DND-41 (cell line): ENCODE measurements around the gene ETS2.
A peak's percentile ranks its signal among the peaks of the same experiment; 100 is the strongest.

Source experiments
- ATAC-seq: fragments of 200-7000 bp; cut with Tn5 transposase; 3 replicates; pipeline ENCODE4 v1.9.1; 2021; ENCODE audit warnings: low read depth; ENCODE audit not compliant: insufficient read depth
- DNase-seq: peaks from one replicate; pipeline ENCODE4 v3.0.0-alpha.2; 2020
- H2AFZ ChIP-seq: 2 replicates; pipeline ENCODE4 v1.6.0; 2012; ENCODE audit warnings: low read depth, low read length
- H3K27ac ChIP-seq: 2 replicates; pipeline ENCODE4 v1.5.1; 2012; ENCODE audit warnings: low read length, inconsistent platforms
- H3K27me3 ChIP-seq: fragments of 200-600 bp; sonication (generic); 2 replicates; pipeline ENCODE4 v1.6.0; 2012; ENCODE audit warnings: low read length, mild to moderate bottlenecking, inconsistent platforms; ENCODE audit not compliant: insufficient read depth, poor library complexity
- H3K36me3 ChIP-seq: 2 replicates; pipeline ENCODE4 v1.5.1; 2012; ENCODE audit warnings: low read length, inconsistent platforms; ENCODE audit not compliant: insufficient read depth
- H3K4me1 ChIP-seq: 2 replicates; pipeline ENCODE4 v1.5.1; 2012; ENCODE audit warnings: mild to moderate bottlenecking, low read length; ENCODE audit not compliant: insufficient read depth
- H3K4me2 ChIP-seq: 2 replicates; pipeline ENCODE4 v1.6.0; 2012; ENCODE audit warnings: mild to moderate bottlenecking, moderate library complexity, low read length, inconsistent platforms; ENCODE audit not compliant: insufficient read depth
- H3K4me3 ChIP-seq, 2 experiments: fragments of 200-600 bp in 1 of 2; shearing (Covaris generic) in 1 of 2; 2 replicates each; pipeline ENCODE4 v1.5.1; 2012 to 2016; ENCODE audit warnings: inconsistent platforms in 2 of 2, low read length in 2 of 2, mild to moderate bottlenecking in 2 of 2, low read depth in 1 of 2, moderate library complexity in 1 of 2
- H3K79me2 ChIP-seq: 2 replicates; pipeline ENCODE4 v1.6.0; 2012; ENCODE audit warnings: low read length, inconsistent platforms; ENCODE audit not compliant: insufficient read depth
- H3K9ac ChIP-seq: 2 replicates; pipeline ENCODE4 v1.6.0; 2012; ENCODE audit warnings: low read depth, mild to moderate bottlenecking, inconsistent platforms, low read length, moderate library complexity
- H3K9me3 ChIP-seq: 2 replicates; pipeline ENCODE4 v1.5.1; 2012; ENCODE audit warnings: low read length, moderate library complexity, mild to moderate bottlenecking, inconsistent platforms; ENCODE audit not compliant: insufficient read depth, severe bottlenecking
- H4K20me1 ChIP-seq: 2 replicates; pipeline ENCODE4 v1.6.0; 2012; ENCODE audit warnings: low read length; ENCODE audit not compliant: insufficient read depth
- EZH2 ChIP-seq: IDR thresholded peaks from 3 replicates; pipeline ENCODE4 v1.6.1; 2012; ENCODE audit warnings: borderline replicate concordance, low read depth, mild to moderate bottlenecking, moderate library complexity, low read length, inconsistent platforms; ENCODE audit not compliant: severe bottlenecking
- TF ChIP-seq, protein P1 (sequence below): IDR thresholded peaks from 2 replicates; pipeline ENCODE4 v1.5.1; 2012; ENCODE audit warnings: borderline replicate concordance, low read length, moderate library complexity, mild to moderate bottlenecking; ENCODE audit not compliant: poor library complexity, severe bottlenecking; ENCODE audit errors: extremely low read depth

The ETS2 gene

DNA sequence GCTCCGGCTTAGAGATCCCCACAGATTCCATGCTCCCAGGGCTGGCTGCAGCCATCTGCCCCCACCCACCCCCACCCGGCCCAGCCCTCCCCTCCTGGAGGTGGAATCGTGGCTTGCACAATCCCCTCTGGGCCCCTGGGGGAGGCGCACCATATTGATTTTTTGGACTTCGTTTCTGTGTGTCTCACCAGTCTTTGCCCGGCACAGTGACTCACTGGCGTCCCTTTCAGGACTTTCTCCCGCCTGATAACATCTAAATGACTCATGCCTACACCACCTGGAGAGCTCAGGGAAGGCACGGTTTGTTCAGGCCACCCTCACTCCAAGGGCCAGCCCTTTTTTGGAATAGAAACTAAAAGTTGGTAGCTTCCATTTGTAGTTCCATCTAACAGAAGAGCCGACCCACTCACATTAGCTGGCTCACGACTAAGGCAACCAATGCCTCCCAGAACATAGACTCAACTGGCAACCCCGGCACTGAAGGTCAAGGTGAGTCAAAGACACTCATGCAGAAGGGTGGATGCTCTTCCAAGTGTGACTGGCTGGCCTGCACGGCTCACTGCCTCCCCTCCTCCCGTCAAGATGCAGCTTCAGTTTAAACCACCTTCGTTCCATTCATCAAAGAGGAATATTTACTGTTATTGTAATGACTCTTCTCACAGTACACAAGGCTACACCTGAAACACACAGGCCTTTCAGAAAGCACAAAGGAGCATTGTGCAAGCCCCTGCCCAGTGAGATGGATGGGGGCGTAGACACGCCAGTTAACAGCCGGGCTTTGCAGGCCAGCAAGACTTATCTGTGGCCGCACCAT, 18.1 kb upstream of the ETS2 start:
- no peak overlapping the region for H2AFZ ChIP-seq
- DNase-seq (peak; percentile 47), ATAC-seq (peak; percentile 67)

DNA sequence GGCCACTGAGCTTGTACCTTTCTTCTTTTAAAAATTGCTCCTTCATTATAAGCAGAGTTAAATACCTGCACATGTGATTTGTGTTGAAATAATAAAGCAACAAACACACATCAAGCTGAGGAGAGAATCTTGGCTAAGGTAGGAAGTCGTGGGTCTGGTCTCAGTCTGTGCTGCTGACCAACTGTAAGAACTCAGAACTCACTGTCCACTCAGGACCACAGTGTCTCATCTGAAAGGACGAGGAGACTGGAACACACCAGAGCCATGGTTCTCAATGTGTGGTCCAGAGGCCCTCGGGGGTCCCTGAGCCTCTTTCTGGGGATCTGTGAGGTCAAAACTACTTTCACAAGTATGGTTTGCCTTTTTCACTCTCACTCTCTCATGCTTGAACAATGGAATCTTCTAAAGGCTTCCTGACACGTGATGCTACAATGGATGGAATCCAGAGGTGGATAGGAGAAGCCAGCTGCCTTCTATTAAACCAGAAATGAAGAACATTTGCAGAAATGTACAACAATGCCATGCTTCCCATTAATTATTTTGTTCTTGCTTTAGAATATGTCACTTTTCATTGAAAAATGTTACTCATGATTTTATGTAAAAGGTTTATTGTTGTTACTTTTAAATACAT, 17.3 kb upstream of the ETS2 start:
- no peaks in the 10 kb centered on the region for H3K36me3 ChIP-seq
- H3K4me1 ChIP-seq, result no peaks in the 10 kb centered on the region
- H3K4me2 ChIP-seq, result no peak overlapping the region
- no peak overlapping the region for H3K4me3 ChIP-seq
- TF ChIP-seq, protein P1, sequence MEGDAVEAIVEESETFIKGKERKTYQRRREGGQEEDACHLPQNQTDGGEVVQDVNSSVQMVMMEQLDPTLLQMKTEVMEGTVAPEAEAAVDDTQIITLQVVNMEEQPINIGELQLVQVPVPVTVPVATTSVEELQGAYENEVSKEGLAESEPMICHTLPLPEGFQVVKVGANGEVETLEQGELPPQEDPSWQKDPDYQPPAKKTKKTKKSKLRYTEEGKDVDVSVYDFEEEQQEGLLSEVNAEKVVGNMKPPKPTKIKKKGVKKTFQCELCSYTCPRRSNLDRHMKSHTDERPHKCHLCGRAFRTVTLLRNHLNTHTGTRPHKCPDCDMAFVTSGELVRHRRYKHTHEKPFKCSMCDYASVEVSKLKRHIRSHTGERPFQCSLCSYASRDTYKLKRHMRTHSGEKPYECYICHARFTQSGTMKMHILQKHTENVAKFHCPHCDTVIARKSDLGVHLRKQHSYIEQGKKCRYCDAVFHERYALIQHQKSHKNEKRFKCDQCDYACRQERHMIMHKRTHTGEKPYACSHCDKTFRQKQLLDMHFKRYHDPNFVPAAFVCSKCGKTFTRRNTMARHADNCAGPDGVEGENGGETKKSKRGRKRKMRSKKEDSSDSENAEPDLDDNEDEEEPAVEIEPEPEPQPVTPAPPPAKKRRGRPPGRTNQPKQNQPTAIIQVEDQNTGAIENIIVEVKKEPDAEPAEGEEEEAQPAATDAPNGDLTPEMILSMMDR, result no peak
- no peak for TF ChIP-seq EZH2
- H2AFZ ChIP-seq, result no peak overlapping the region
- H4K20me1 ChIP-seq, result no peaks in the 10 kb centered on the region
- no peaks in the 10 kb centered on the region for H3K79me2 ChIP-seq
- ATAC-seq (no peak), DNase-seq (no peak)
- no peaks in the 10 kb centered on the region for H3K27me3 ChIP-seq
- no peak overlapping the region for H3K27ac ChIP-seq
- H3K9ac ChIP-seq, result no peak overlapping the region
- no peaks in the 10 kb centered on the region for H3K9me3 ChIP-seq

More for the DNA sequence above, 18.1 kb upstream of the ETS2 start:
- Histone ChIP-seq H3K4me1 (no peaks in the 10 kb centered on the region), H4K20me1 (no peaks in the 10 kb centered on the region), H3K9me3 (peaks cover 4% of the 10 kb centered on the region), H3K79me2 (no peaks in the 10 kb centered on the region), H3K27ac (no peak overlapping the region), H3K36me3 (no peaks in the 10 kb centered on the region), H3K9ac (no peak overlapping the region), H3K4me3 (no peak overlapping the region), H3K4me2 (no peak overlapping the region), H3K27me3 (no peaks in the 10 kb centered on the region)
- TF ChIP-seq EZH2, result no peak
- TF ChIP-seq, protein P1, result no peak

DNA sequence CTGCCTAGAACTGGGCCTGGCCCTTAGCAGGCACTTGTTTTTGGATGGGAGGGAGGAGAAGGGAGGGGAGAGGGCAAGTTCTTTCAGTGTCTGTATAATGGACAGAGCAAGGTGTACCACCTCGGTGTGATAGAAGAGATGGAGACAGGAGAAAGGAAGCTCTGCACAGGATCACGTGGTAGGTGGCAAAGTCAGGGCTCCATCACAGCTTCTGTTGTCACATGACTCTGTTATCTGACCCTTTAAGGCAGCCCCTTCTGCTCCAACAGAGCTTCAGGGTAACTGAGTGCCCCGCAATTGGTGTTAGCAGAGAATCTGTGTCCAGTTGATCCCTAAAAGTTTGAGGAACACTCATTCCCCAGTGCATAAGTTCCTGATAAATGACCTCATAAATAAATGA, 16.5 kb upstream of the ETS2 start:
- Histone ChIP-seq H3K9me3 (no peaks in the 10 kb centered on the region), H3K36me3 (no peaks in the 10 kb centered on the region), H4K20me1 (no peaks in the 10 kb centered on the region), H3K9ac (no peak overlapping the region), H3K27ac (no peak overlapping the region), H3K4me2 (no peak overlapping the region), H3K79me2 (no peaks in the 10 kb centered on the region), H3K4me1 (no peaks in the 10 kb centered on the region), H3K27me3 (no peaks in the 10 kb centered on the region), H3K4me3 (no peak overlapping the region), H2AFZ (no peak overlapping the region)
- TF ChIP-seq, protein P1, result no peak
- no peak for TF ChIP-seq EZH2
- DNase-seq (no peak), ATAC-seq (no peak)
